ENCODE data around the gene GIMAP8. TPM values are rescaled to one million over a fixed set of nuclear protein-coding genes. Genes with fewer than 3 reads are reported as not detected.

GIMAP8 gene
- total RNA-seq, 4 donors from 2014 or later: 7.1 to 18.5 (median 15.4) TPM

DNA sequence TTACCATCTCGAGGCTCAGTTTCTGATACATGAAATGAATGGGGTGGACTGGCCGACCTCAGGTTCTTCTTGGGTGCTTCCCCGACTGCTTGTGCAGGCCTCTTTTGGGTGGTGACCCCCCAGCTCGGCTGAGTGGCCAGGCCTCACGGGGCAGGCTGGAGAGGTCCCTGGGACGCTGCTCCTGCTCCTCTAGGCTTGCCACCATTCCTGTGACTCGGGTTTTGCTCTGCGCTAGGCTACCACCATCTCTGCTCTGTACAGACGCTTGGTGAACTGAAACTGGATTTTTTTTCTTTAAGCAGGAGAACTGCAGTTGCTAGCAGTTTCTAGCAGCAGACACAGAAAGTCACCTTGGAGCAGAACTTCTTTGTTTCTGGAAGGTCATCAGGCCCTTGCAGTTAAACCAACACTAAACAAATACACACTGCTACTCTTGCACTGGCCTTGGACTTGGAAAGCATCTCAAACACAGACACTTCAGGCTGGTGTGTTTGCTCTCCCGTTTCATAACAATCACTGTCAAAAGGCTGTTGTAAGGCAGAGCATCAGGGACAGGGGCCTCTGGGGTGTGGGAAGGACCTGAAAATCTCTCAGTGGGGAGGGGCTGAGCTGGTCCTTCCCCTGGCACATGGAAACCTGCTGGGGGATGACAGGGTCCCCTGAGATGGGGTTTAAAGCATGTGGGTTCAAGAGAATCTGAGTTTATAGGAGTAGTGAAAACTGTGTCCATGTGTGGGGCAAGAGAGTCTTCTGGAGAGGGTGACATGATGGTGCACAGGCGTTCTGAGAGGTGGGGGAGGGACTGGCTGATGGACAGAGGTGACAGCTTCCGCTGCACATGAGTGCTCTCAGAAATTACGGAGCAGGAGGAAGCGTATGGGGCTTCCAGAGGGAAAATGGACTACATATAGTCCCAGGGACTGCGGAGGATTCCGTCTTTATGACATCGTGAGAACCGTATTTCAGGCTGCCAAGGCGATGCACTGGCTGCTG, 35.0 kb upstream of the GIMAP8 start:
- TF ChIP-seq POLR2A (IDR thresholded peaks at IDR 0.05; ENCODE audit: low read depth) (no peak), EP300 (IDR thresholded peaks at IDR 0.05) (no peak), POLR2AphosphoS5 (IDR thresholded peaks at IDR 0.05) (no peak)
- TF ChIP-seq, protein P1, sequence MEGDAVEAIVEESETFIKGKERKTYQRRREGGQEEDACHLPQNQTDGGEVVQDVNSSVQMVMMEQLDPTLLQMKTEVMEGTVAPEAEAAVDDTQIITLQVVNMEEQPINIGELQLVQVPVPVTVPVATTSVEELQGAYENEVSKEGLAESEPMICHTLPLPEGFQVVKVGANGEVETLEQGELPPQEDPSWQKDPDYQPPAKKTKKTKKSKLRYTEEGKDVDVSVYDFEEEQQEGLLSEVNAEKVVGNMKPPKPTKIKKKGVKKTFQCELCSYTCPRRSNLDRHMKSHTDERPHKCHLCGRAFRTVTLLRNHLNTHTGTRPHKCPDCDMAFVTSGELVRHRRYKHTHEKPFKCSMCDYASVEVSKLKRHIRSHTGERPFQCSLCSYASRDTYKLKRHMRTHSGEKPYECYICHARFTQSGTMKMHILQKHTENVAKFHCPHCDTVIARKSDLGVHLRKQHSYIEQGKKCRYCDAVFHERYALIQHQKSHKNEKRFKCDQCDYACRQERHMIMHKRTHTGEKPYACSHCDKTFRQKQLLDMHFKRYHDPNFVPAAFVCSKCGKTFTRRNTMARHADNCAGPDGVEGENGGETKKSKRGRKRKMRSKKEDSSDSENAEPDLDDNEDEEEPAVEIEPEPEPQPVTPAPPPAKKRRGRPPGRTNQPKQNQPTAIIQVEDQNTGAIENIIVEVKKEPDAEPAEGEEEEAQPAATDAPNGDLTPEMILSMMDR (IDR thresholded peaks at IDR 0.05): no peak
- intact Hi-C loops (cut with DNase I): no loop called here
- WGBS: 96% methylated on average over 17 of the region's 19 CpGs
- peaks cover 0 to 15% (median 5%) of the 10 kb centered on the region in 4 donors for H3K36me3 ChIP-seq
- no peaks in the 10 kb centered on the region for H3K27me3 ChIP-seq
- H3K4me1 ChIP-seq: no peaks in the 10 kb centered on the region
- no peak overlapping the region for H3K4me3 ChIP-seq
- no peaks in the 10 kb centered on the region for H3K9me3 ChIP-seq
- no peak for DNase-seq (ENCODE audit: extremely low spot score)
- no peak overlapping the region for H3K27ac ChIP-seq (replicated peaks in 1 of 4)

DNA sequence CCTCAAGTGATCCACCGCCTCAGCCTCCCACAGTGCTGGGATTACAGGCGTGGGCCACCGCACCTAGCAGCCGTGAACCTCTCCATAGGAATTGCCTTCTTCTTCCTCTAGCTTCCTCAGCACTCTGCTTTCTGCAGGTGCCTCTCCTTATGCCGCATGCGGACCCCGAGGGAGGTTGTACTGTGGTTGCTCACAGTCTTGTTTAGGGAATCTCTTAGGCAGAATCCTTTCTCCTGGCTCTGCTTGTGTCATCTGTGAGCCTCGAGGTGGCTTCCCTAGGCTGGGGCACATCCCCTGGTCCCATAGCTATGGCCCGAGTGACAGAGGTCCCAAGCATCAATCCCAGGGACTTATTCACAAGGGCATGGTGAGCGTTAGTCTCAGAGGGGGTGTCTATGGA, 33.2 kb upstream of the GIMAP8 start:
- intact Hi-C loops (cut with DNase I): no loop called here
- no peak overlapping the region for H3K27ac ChIP-seq (replicated peaks in 1 of 4)
- DNase-seq (ENCODE audit: extremely low spot score): no peak
- peaks cover 0 to 5% (median 0%) of the 10 kb centered on the region in 4 donors for H3K36me3 ChIP-seq
- H3K27me3 ChIP-seq: no peaks in the 10 kb centered on the region
- 95% methylated on average over 10 of the region's 10 CpGs for WGBS
- no peak overlapping the region for H3K4me3 ChIP-seq
- peaks cover 0 to 8% (median 6%) of the 10 kb centered on the region in 4 donors for H3K4me1 ChIP-seq
- no peaks in the 10 kb centered on the region for H3K9me3 ChIP-seq
- TF ChIP-seq POLR2A (IDR thresholded peaks at IDR 0.05; ENCODE audit: low read depth): no peak
- TF ChIP-seq POLR2AphosphoS5 (IDR thresholded peaks at IDR 0.05): no peak
- no peak for TF ChIP-seq EP300 (IDR thresholded peaks at IDR 0.05)
- TF ChIP-seq, protein P1 (IDR thresholded peaks at IDR 0.05): no peak

DNA sequence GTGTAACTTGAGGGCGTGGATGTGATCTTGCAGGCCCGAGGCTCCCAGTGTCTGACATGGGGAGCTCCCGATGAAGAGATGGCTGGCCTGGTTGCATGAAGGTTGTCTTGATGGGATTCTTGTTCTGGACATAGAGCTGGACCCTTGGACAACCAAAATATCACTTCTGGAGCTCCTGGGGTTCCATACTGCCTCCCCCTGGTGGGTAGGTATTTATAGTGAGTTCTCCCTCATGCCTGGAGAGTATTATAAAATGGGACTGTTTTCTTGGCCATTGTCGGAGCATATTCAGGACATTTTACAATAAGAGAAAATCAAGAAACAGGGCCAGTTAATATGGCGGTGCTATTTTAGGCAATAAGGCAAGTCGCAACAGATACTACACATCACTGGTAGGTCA, 32.6 kb upstream of the GIMAP8 start:
- DNase-seq (ENCODE audit: extremely low spot score): no peak
- Histone ChIP-seq H3K4me1 (peaks cover 0 to 8% (median 6%) of the 10 kb centered on the region in 4 donors), H3K36me3 (no peaks in the 10 kb centered on the region), H3K27ac (replicated peaks in 1 of 4) (no peak overlapping the region), H3K9me3 (no peaks in the 10 kb centered on the region), H3K4me3 (no peak overlapping the region), H3K27me3 (no peaks in the 10 kb centered on the region)
- intact Hi-C loops (cut with DNase I): no loop called here
- TF ChIP-seq EP300 (IDR thresholded peaks at IDR 0.05): no peak
- TF ChIP-seq POLR2A (IDR thresholded peaks at IDR 0.05; ENCODE audit: low read depth): no peak
- TF ChIP-seq POLR2AphosphoS5 (IDR thresholded peaks at IDR 0.05): no peak
- TF ChIP-seq, protein P1 (IDR thresholded peaks at IDR 0.05): no peak
- 95% methylated on average over 6 of the region's 6 CpGs for WGBS

DNA sequence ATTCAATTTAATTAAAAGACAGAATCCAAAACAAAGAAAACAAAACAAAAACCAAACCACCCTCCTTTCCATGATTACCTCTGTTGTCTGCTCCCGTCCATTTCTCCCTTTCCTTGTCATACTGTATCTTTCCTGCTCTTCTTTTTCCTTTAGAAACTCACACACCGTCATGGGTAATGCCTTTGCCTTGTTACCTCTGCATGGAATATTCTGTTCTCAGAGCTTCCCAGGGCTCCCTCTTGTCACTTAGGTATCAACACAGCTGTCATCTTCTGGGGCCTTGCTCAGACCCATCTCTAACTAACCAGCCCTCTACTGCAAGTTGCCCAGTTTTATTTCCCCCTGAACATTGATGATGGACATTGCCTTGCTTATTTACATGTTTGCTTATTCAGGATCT, 30.2 kb upstream of the GIMAP8 start:
- Histone ChIP-seq H3K4me1 (peaks cover 0 to 8% (median 6%) of the 10 kb centered on the region in 4 donors), H3K27me3 (no peaks in the 10 kb centered on the region), H3K9me3 (no peaks in the 10 kb centered on the region), H3K36me3 (no peaks in the 10 kb centered on the region), H3K27ac (replicated peaks in 1 of 4) (no peak overlapping the region), H3K4me3 (no peak overlapping the region)
- TF ChIP-seq POLR2A (IDR thresholded peaks at IDR 0.05; ENCODE audit: low read depth): no peak
- TF ChIP-seq POLR2AphosphoS5 (IDR thresholded peaks at IDR 0.05): no peak
- WGBS: 80% methylated on average over 2 of the region's 2 CpGs
- DNase-seq (ENCODE audit: extremely low spot score): no peak
- intact Hi-C loops (cut with DNase I): loop anchor here (10.0 kb wide), 1 partner anchor 135 kb away; no protein-coding TSS in a partner anchor

DNA sequence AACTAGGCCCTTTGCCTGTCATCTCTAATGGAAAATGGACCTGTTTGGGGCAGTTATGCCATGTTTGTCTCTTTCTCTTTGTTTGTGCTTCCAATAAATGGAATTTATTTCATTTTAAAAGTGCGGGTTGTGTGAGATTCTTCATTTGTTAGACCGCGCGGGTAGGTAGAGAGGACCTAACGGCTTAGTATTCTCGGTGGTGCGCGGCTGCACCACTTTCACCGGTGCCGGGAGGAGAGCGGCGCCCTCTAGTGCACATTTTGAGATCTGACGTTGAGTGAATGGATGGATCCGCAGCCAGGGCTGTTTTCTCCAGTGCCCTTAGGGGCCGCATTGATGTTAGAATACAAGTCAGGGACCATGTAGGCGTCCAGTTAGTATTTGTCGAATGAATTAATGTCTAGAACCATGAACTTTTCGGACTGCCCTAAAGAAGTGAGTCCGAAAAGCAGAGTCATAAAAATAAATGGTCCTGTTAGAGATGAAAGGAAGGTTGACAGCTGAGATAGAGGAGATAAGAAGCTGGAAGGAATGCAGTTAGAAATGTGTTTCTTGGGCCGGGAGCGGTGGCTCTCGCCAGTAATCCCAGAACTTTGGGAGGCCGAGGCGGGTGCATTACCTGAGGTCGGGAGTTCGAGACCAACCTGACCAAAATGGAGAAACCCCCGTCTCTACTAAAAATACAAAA, 29.3 kb upstream of the GIMAP8 start:
- DNase-seq (ENCODE audit: extremely low spot score): no peak
- H3K9me3 ChIP-seq: no peaks in the 10 kb centered on the region
- H3K4me3 ChIP-seq: no peak overlapping the region
- H3K4me1 ChIP-seq: peaks cover 0 to 8% (median 6%) of the 10 kb centered on the region in 4 donors
- H3K36me3 ChIP-seq: no peaks in the 10 kb centered on the region
- no peaks in the 10 kb centered on the region for H3K27me3 ChIP-seq
- intact Hi-C loops (cut with DNase I): loop anchor here (10.0 kb wide), 1 partner anchor 136 kb away; no protein-coding TSS in a partner anchor
- whole genome bisulfite sequencing: 17% methylated on average over 27 of the region's 27 CpGs
- TF ChIP-seq POLR2AphosphoS5 (IDR thresholded peaks at IDR 0.05) (peak; percentile 5 to 60), EP300 (IDR thresholded peaks at IDR 0.05) (no peak)
- TF ChIP-seq, protein P1 (IDR thresholded peaks at IDR 0.05): peak; percentile 85 to 92 (median 86)
- no peak overlapping the region for H3K27ac ChIP-seq (replicated peaks in 1 of 4)

All from esophagus muscularis mucosa (tissue), 4 donors.